ENCODE results near the gene PIK3R3. TPM values are rescaled to one million over a fixed set of nuclear protein-coding genes. Genes with fewer than 3 reads are reported as not detected.
"Not testable (repeated sequence)": the region's sequence is repeated elsewhere in the genome, so short reads cannot be mapped to it uniquely, and the experiment has no call there.

Gene PIK3R3
- total RNA-seq, 2 donors from 2014 or later, result 18.4 to 19.0 TPM

- Histone ChIP-seq H3K36me3 (ENCODE audit: control insufficient read depth, insufficient read depth, low read length) (peaks cover 42% of the 10 kb centered on the region), H3K27me3 (ENCODE audit: control insufficient read depth, insufficient read depth, low read length, poor library complexity, severe bottlenecking) (no peaks in the 10 kb centered on the region), H3K4me3 (ENCODE audit: low read length) (no peak overlapping the region), H3K4me1 (ENCODE audit: control insufficient read depth, insufficient read depth, low read length) (no peaks in the 10 kb centered on the region), H3K9me3 (ENCODE audit: control insufficient read depth, low read length) (peaks cover 17% of the 10 kb centered on the region), H3K27ac (ENCODE audit: low read depth, low read length) (no peak overlapping the region), H3K9ac (ENCODE audit: extremely low read depth, low read length, poor library complexity, severe bottlenecking) (no peak overlapping the region)
- peaks cover 66% of the 10 kb centered on the region for H3K36me3 Mint-ChIP-seq (ENCODE audit: low read depth)
- TF ChIP-seq CTCF (conservative IDR thresholded peaks at IDR 0.05), result no peak
- WGBS, 2 experiments (ENCODE audit: insufficient coverage in 1 of 2, insufficient read length in 1 of 2), result 94 to 95% methylated on average over 2 to 5 of the region's 5 CpGs
- H3K27me3 Mint-ChIP-seq (ENCODE audit: insufficient read depth), result no peaks in the 10 kb centered on the region
- H3K4me3 Mint-ChIP-seq, result no peak overlapping the region
- no peak overlapping the region for H3K27ac Mint-ChIP-seq
- H3K4me1 Mint-ChIP-seq, result peaks cover 2% of the 10 kb centered on the region
- H3K9me3 Mint-ChIP-seq, result peaks cover 14% of the 10 kb centered on the region
- no peak for DNase-seq
These were observed 73.5 kb downstream of the PIK3R3 start for GRCh38 chr1:46058936-46059335.

GRCh38 chr1:46057781-46058180 is 74.6 kb downstream of the PIK3R3 start:
- Histone ChIP-seq H3K4me3 (ENCODE audit: low read length) (no peak overlapping the region), H3K36me3 (ENCODE audit: control insufficient read depth, insufficient read depth, low read length) (peaks cover 48% of the 10 kb centered on the region), H3K27ac (ENCODE audit: low read depth, low read length) (no peak overlapping the region), H3K27me3 (ENCODE audit: control insufficient read depth, insufficient read depth, low read length, poor library complexity, severe bottlenecking) (no peaks in the 10 kb centered on the region), H3K4me1 (ENCODE audit: control insufficient read depth, insufficient read depth, low read length) (no peaks in the 10 kb centered on the region), H3K9me3 (ENCODE audit: control insufficient read depth, low read length) (peaks cover 17% of the 10 kb centered on the region), H3K9ac (ENCODE audit: extremely low read depth, low read length, poor library complexity, severe bottlenecking) (no peak overlapping the region)
- peaks cover 64% of the 10 kb centered on the region for H3K36me3 Mint-ChIP-seq (ENCODE audit: low read depth)
- no peak overlapping the region for H3K4me3 Mint-ChIP-seq
- no peak for DNase-seq
- no peaks in the 10 kb centered on the region for H3K4me1 Mint-ChIP-seq
- no peak overlapping the region for H3K27ac Mint-ChIP-seq
- no peaks in the 10 kb centered on the region for H3K27me3 Mint-ChIP-seq (ENCODE audit: insufficient read depth)
- H3K9me3 Mint-ChIP-seq, result peaks cover 14% of the 10 kb centered on the region
- no peak for TF ChIP-seq CTCF (conservative IDR thresholded peaks at IDR 0.05)
- WGBS, 2 experiments (ENCODE audit: insufficient coverage in 1 of 2, insufficient read length in 1 of 2), result 94 to 96% methylated on average over 3 of the region's 3 CpGs

GRCh38 chr1:46057215-46057614 is 75.2 kb downstream of the PIK3R3 start:
- not testable (repeated sequence) for H3K4me3 Mint-ChIP-seq; H3K4me1 Mint-ChIP-seq; H3K27ac Mint-ChIP-seq; DNase-seq; H3K9ac ChIP-seq (ENCODE audit: extremely low read depth, low read length, poor library complexity, severe bottlenecking); H3K27me3 Mint-ChIP-seq (ENCODE audit: insufficient read depth); H3K4me1 ChIP-seq (ENCODE audit: control insufficient read depth, insufficient read depth, low read length); H3K27ac ChIP-seq (ENCODE audit: low read depth, low read length); H3K27me3 ChIP-seq (ENCODE audit: control insufficient read depth, insufficient read depth, low read length, poor library complexity, severe bottlenecking); H3K4me3 ChIP-seq (ENCODE audit: low read length)
- H3K36me3 ChIP-seq (ENCODE audit: control insufficient read depth, insufficient read depth, low read length), result peaks cover 48% of the 10 kb centered on the region
- peaks cover 17% of the 10 kb centered on the region for H3K9me3 ChIP-seq (ENCODE audit: control insufficient read depth, low read length)
- 92 to 93% methylated on average over 4 of the region's 4 CpGs for WGBS, 2 experiments (ENCODE audit: insufficient coverage in 1 of 2, insufficient read length in 1 of 2)
- Mint-ChIP-seq H3K9me3 (peaks cover 14% of the 10 kb centered on the region), H3K36me3 (ENCODE audit: low read depth) (peaks cover 60% of the 10 kb centered on the region)

GRCh38 chr1:46056325-46056724 is 76.1 kb downstream of the PIK3R3 start:
- no peak overlapping the region for H3K9ac ChIP-seq (ENCODE audit: extremely low read depth, low read length, poor library complexity, severe bottlenecking)
- H3K27ac Mint-ChIP-seq, result no peak overlapping the region
- TF ChIP-seq CTCF (conservative IDR thresholded peaks at IDR 0.05), result no peak
- no peaks in the 10 kb centered on the region for H3K27me3 ChIP-seq (ENCODE audit: control insufficient read depth, insufficient read depth, low read length, poor library complexity, severe bottlenecking)
- no peak overlapping the region for H3K4me3 ChIP-seq (ENCODE audit: low read length)
- peaks cover 14% of the 10 kb centered on the region for H3K9me3 Mint-ChIP-seq
- H3K4me1 Mint-ChIP-seq, result no peaks in the 10 kb centered on the region
- WGBS, 2 experiments (ENCODE audit: insufficient coverage in 1 of 2, insufficient read length in 1 of 2), result 94 to 100% methylated on average over 3 to 5 of the region's 5 CpGs
- no peak for DNase-seq
- H3K9me3 ChIP-seq (ENCODE audit: control insufficient read depth, low read length), result peaks cover 17% of the 10 kb centered on the region
- H3K4me3 Mint-ChIP-seq, result no peak overlapping the region
- H3K36me3 Mint-ChIP-seq (ENCODE audit: low read depth), result peaks cover 52% of the 10 kb centered on the region
- H3K36me3 ChIP-seq (ENCODE audit: control insufficient read depth, insufficient read depth, low read length), result peaks cover 39% of the 10 kb centered on the region
- H3K4me1 ChIP-seq (ENCODE audit: control insufficient read depth, insufficient read depth, low read length), result no peaks in the 10 kb centered on the region
- H3K27me3 Mint-ChIP-seq (ENCODE audit: insufficient read depth), result no peaks in the 10 kb centered on the region
- H3K27ac ChIP-seq (ENCODE audit: low read depth, low read length), result no peak overlapping the region
